Duodenal mucosa (tissue), 2 donors: ENCODE data around the gene SPTBN5.
A peak's percentile ranks its signal among the peaks of the same experiment; 100 is the strongest.

Source experiments
- H3K27ac ChIP-seq: one replicate; pipeline ENCODE4 v1.7.0; 2013; ENCODE audit warnings: low read depth, low read length
- H3K27me3 ChIP-seq, 2 donors: one replicate each; pipeline ENCODE4 v1.7.0; 2013; ENCODE audit warnings: low read length in 2 of 2, control low read depth in 1 of 2; ENCODE audit not compliant: insufficient read depth in 2 of 2, control insufficient read depth in 1 of 2
- H3K36me3 ChIP-seq, 2 donors: one replicate each; pipeline ENCODE4 v1.7.0; 2013; ENCODE audit warnings: low read length in 2 of 2, control low read depth in 1 of 2; ENCODE audit not compliant: insufficient read depth in 2 of 2, control insufficient read depth in 1 of 2
- H3K4me1 ChIP-seq, 2 donors: one replicate each; pipeline ENCODE4 v1.7.0; 2013; ENCODE audit warnings: low read length in 2 of 2, control low read depth in 1 of 2; ENCODE audit not compliant: insufficient read depth in 2 of 2, control insufficient read depth in 1 of 2
- H3K4me3 ChIP-seq, 2 donors: one replicate each; pipeline ENCODE4 v1.7.0; 2013; ENCODE audit warnings: low read length in 2 of 2, low read depth in 1 of 2
- H3K9ac ChIP-seq, 2 donors: one replicate each; pipeline ENCODE4 v1.7.0; 2013; ENCODE audit warnings: low read length in 2 of 2, low read depth in 1 of 2
- H3K9me3 ChIP-seq, 2 donors: one replicate each; pipeline ENCODE4 v1.7.0; 2013; ENCODE audit warnings: low read length in 2 of 2, control low read depth in 1 of 2; ENCODE audit not compliant: control insufficient read depth in 1 of 2

Gene SPTBN5

GRCh38 chr15:41810651-41811431, 83.0 kb downstream of the SPTBN5 start:
- Histone ChIP-seq H3K4me3 (no peak overlapping the region), H3K9me3 (no peaks in the 10 kb centered on the region), H3K27ac (no peak overlapping the region), H3K27me3 (no peaks in the 10 kb centered on the region), H3K36me3 (peaks cover 4 to 42% of the 10 kb centered on the region in 2 donors), H3K9ac (no peak overlapping the region), H3K4me1 (peaks cover 4% of the 10 kb centered on the region in 2 donors)

- no peak overlapping the region for H3K4me3 ChIP-seq
- no peaks in the 10 kb centered on the region for H3K27me3 ChIP-seq
- H3K4me1 ChIP-seq: peaks cover 4% of the 10 kb centered on the region in 2 donors
- no peak overlapping the region for H3K27ac ChIP-seq
- H3K9ac ChIP-seq: no peak overlapping the region
- peaks cover 4 to 35% of the 10 kb centered on the region in 2 donors for H3K36me3 ChIP-seq
- no peaks in the 10 kb centered on the region for H3K9me3 ChIP-seq
Measured at GRCh38 chr15:41809526-41810220, 84.2 kb downstream of the SPTBN5 start.

- Histone ChIP-seq H3K36me3 (peaks cover 4 to 29% of the 10 kb centered on the region in 2 donors), H3K27ac (no peak overlapping the region)
Measured at GRCh38 chr15:41809121-41809520, 84.7 kb downstream of the SPTBN5 start.

GRCh38 chr15:41806291-41807181, 87.3 kb downstream of the SPTBN5 start:
- no peak overlapping the region for H3K27ac ChIP-seq
- no peaks in the 10 kb centered on the region for H3K27me3 ChIP-seq
- H3K4me1 ChIP-seq: peaks cover 4% of the 10 kb centered on the region in 2 donors
- no peaks in the 10 kb centered on the region for H3K9me3 ChIP-seq
- H3K36me3 ChIP-seq: peaks cover 0 to 15% of the 10 kb centered on the region in 2 donors
- no peak overlapping the region for H3K4me3 ChIP-seq
- H3K9ac ChIP-seq: no peak overlapping the region

More at GRCh38 chr15:41809121-41809520, 84.7 kb downstream of the SPTBN5 start:
- Histone ChIP-seq H3K9me3 (no peaks in the 10 kb centered on the region), H3K4me1 (peaks cover 4% of the 10 kb centered on the region in 2 donors), H3K4me3 (no peak overlapping the region), H3K9ac (no peak overlapping the region), H3K27me3 (no peaks in the 10 kb centered on the region)

- no peaks in the 10 kb centered on the region for H3K27me3 ChIP-seq
- peaks cover 4% of the 10 kb centered on the region in 2 donors for H3K4me1 ChIP-seq
- H3K4me3 ChIP-seq: no peak overlapping the region
- no peak overlapping the region for H3K9ac ChIP-seq
- peaks cover 0 to 17% of the 10 kb centered on the region in 2 donors for H3K36me3 ChIP-seq
- no peak overlapping the region for H3K27ac ChIP-seq
- H3K9me3 ChIP-seq: no peaks in the 10 kb centered on the region
Measured at GRCh38 chr15:41805711-41806110, 88.1 kb downstream of the SPTBN5 start.

- Histone ChIP-seq H3K27me3 (no peaks in the 10 kb centered on the region), H3K27ac (peak overlapping the region; percentile 22), H3K4me3 (no peak overlapping the region), H3K36me3 (peaks cover 0 to 21% of the 10 kb centered on the region in 2 donors), H3K9ac (no peak overlapping the region), H3K9me3 (no peaks in the 10 kb centered on the region), H3K4me1 (peaks cover 4% of the 10 kb centered on the region in 2 donors)
Measured at GRCh38 chr15:41804916-41805666, 88.8 kb downstream of the SPTBN5 start.

- Histone ChIP-seq H3K4me1 (peaks cover 9 to 11% of the 10 kb centered on the region in 2 donors), H3K36me3 (peaks cover 0 to 21% of the 10 kb centered on the region in 2 donors), H3K27ac (peak overlapping the region; percentile 22), H3K4me3 (no peak overlapping the region), H3K9ac (no peak overlapping the region), H3K27me3 (no peaks in the 10 kb centered on the region), H3K9me3 (no peaks in the 10 kb centered on the region)
Measured at GRCh38 chr15:41804361-41804760, 89.5 kb downstream of the SPTBN5 start.

- H3K9ac ChIP-seq: no peak overlapping the region
- peaks cover 0 to 21% of the 10 kb centered on the region in 2 donors for H3K36me3 ChIP-seq
- H3K4me3 ChIP-seq: no peak overlapping the region
- no peaks in the 10 kb centered on the region for H3K9me3 ChIP-seq
- peaks cover 18 to 21% of the 10 kb centered on the region in 2 donors for H3K4me1 ChIP-seq
- no peaks in the 10 kb centered on the region for H3K27me3 ChIP-seq
- H3K27ac ChIP-seq: no peak overlapping the region
Measured at GRCh38 chr15:41801850-41802455, 91.9 kb downstream of the SPTBN5 start.

- H3K4me1 ChIP-seq: peaks cover 16 to 19% of the 10 kb centered on the region in 2 donors
- H3K27me3 ChIP-seq: no peaks in the 10 kb centered on the region
- H3K9me3 ChIP-seq: no peaks in the 10 kb centered on the region
- H3K36me3 ChIP-seq: peaks cover 0 to 15% of the 10 kb centered on the region in 2 donors
- H3K4me3 ChIP-seq: no peak overlapping the region
- H3K9ac ChIP-seq: no peak overlapping the region
- H3K27ac ChIP-seq: no peak overlapping the region
Measured at GRCh38 chr15:41801185-41801584, 92.7 kb downstream of the SPTBN5 start.
